ENCODE results near the gene CTSV.
A peak's percentile ranks its signal among the peaks of the same experiment; 100 is the strongest.
"Not testable (repeated sequence)": the region's sequence is repeated elsewhere in the genome, so short reads cannot be mapped to it uniquely, and the experiment has no call there.

CTSV gene

DNA sequence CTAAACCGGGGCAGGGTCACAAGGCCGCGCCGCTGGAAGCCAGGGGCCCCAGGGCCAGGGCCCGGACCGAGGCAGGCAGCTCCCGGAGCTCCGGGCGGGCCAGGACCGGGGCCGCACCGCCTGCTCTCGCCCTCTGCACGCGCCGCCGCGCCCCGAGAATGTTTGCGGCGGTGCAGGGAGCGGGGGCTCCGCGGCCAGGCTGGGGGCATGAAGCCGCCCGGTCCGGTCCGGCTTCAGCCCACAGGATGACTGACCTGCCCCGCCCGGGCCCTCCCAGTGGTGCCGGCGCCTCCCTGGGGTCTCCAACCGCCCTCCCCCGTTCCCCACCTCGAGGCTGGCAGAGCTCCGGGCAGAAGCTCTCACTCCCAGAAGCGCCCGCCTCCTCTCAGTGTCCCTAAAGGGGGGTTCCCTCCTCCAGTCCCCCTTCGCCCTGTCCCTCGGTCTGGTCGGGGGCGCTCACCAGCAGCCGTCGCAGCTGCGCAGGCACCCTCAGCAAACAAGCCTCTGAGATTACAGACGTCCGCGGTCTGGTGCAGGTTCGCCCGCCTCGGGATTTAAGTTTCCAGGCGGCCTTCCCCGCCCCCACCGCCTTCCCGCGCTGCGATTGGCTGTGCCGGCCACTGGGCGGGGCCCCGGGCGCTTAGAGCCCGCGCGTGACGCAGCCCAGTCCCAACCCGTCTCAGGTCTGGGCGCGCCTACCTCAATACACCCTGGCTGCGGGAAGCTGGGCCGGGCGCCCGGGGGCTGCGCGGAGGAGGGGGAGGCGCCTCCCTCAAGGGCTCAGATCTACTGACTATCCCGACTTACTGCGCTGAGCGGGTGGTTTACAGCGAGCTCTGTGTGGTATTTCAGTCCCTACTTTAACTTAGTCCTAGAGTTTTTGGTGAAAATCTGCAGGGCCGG lies at the start of gene CTSV:
Gene CTSV, minus strand, starts transcription at position 532 of the 903 bp plus-strand sequence. CDS start 1,099 bp downstream, outside the sequence.
- DNase-seq (ENCODE audit: low spot score), result peak; percentile 78
- Histone ChIP-seq H3K27ac (no peak within 1 kb of the TSS), H3K4me3 (peak within 1 kb of the TSS; percentile 68)
- TF ChIP-seq, protein P1, sequence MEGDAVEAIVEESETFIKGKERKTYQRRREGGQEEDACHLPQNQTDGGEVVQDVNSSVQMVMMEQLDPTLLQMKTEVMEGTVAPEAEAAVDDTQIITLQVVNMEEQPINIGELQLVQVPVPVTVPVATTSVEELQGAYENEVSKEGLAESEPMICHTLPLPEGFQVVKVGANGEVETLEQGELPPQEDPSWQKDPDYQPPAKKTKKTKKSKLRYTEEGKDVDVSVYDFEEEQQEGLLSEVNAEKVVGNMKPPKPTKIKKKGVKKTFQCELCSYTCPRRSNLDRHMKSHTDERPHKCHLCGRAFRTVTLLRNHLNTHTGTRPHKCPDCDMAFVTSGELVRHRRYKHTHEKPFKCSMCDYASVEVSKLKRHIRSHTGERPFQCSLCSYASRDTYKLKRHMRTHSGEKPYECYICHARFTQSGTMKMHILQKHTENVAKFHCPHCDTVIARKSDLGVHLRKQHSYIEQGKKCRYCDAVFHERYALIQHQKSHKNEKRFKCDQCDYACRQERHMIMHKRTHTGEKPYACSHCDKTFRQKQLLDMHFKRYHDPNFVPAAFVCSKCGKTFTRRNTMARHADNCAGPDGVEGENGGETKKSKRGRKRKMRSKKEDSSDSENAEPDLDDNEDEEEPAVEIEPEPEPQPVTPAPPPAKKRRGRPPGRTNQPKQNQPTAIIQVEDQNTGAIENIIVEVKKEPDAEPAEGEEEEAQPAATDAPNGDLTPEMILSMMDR (IDR thresholded peaks at IDR 0.05), result no peak

DNA sequence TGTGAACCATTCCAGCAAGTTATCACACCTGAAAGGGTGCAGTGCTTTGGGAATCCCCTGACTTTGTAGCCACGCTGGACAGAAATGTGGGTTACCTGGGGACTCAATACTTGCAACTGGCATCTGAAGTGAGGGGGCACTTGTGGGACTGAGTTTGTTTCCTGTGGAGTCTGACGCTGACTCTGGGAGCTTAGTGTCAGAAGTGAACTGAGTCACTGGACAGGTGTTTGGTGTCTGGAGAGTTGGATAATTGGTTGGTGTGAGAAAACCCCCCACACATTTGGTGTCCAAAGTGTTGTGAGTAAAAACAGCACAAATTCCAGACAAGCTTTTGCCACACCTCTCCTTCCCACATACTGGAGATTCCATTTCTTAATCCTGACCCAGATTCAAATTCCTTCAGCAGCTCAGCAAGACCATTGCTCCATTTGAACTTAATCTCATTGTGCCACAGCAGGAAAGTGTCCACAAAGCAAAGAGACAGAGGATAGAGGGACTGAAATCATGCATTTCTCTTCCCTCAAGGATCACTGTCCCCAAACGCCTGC lies 48.8 kb upstream of the CTSV start:
- not testable (repeated sequence) for H3K27ac ChIP-seq; DNase-seq (ENCODE audit: low spot score); H3K4me3 ChIP-seq

DNA sequence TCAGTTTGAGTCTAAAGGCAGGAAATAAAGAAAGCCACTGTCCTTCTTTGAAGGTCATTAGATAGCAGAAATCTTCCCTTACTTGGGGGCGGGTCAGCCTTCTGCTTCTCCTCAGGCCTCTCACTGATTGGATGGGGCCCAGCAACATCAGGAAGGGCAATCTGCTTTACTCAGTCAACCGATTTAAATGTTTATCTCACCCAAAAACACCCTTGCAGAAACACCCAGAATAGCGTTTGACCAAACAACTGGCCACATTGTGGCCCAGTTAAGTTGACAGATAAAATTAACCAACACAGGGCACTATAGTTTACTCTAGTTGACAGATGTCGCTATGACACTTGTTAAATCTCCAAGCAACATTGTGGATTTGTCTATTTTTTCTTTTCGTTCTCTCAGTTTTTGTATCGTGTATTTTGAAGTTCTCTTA lies 45.6 kb upstream of the CTSV start:
- H3K27ac ChIP-seq; H3K4me3 ChIP-seq; DNase-seq (ENCODE audit: low spot score): not testable (repeated sequence)

DNA sequence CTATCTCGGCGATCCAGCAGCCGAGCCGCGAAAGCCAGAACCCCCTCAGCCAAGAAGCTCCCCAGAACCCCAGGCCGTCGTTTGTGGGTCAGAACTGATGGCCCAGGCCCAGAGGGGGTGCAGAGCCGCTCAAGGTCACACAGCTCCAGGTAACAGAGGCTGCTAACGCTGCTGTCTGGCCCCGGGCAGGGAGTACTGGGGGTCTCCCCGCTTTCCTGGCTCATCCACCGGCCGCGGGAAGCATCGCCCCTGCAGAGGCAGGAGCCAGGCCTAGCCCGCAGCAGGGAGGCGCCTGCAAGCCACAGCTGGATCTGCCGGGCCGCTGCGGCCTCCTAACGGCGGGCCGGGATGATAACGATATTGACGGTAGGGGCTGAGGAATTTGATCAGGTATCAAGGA lies 39.4 kb upstream of the CTSV start:
- Histone ChIP-seq H3K4me3 (no peak overlapping the region), H3K27ac (no peak overlapping the region)
- DNase-seq (ENCODE audit: low spot score), result no peak
- TF ChIP-seq, protein P1 (IDR thresholded peaks at IDR 0.05), result no peak

DNA sequence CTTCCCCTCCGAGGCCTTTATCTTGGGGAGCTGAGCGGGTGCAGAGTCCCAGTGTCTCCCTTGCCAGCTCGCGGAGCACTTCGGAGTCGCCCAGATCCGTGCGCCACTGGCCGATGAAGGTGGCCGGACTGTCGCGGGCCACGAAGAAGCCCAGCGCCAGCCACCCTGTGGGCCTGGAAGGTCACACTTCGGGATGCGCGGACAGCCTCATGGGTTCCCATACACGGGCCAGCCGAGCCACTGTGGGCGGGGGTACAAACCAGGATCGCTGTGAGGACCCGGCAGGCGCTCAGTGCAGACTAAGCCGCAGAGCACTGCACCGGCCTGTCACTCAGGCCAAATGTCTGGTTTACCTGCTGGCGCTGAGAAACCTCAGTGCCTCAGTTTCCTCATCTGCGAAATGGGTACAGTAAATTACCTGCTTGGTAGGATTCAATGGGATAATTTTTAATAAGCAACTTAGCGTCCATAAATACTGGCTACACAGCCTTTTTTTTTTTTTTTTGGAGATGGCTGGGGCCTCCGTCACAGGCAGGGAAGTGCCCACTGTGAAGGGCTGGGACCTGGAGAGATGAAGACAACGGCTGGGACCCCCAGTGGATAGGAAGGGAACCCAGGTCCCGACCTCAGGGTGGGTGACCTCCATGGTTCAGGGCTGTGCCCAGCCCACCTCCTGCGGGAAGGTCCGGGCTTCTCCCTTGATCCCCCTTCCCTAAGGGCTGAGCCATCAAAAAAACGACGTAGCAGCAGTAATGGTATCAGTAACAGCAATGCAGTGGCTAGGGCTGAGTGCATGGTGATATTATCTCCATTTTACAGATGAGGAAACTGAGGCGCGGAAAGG lies 38.7 kb upstream of the CTSV start:
- no peak for DNase-seq (ENCODE audit: low spot score)
- TF ChIP-seq, protein P1 (IDR thresholded peaks at IDR 0.05), result no peak
- Histone ChIP-seq H3K27ac (no peak overlapping the region), H3K4me3 (no peak overlapping the region)

DNA sequence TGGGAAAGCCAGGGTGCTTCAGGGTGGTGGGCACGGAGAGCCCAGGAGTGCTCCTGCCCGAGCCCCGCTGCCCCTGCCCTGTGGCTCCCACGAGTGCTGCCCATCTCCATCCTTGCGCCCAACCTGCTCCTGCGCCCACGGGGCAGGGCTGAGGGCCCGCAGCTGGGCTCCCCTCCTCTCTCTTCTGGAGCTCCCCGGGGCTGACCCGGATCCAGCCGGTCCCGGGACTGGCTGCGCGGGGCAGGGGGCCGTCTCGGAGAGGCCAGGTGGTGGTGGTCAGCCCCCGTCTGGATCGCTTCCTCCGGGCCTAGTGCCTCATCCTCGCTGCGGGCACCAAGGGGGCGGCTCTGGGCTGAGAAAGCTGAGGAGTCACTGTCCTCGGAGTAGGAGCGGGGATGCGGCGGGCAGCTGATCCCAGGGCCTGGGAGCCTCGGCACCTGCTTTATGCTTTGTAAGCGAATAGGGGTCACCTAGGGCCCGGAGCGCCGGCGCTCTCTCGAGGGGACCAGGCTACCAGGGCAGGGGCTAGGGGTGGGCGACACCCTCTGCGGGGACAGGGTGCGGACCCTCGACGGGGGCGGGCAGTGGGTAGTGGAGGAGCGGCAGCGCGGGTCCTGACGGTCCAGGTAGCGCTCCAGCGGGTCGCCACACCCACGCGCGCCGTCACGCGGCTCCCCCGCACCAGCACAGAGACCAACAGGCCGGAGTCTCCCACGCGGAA lies 37.9 kb upstream of the CTSV start:
- not testable (repeated sequence) for DNase-seq (ENCODE audit: low spot score); H3K27ac ChIP-seq; H3K4me3 ChIP-seq

DNA sequence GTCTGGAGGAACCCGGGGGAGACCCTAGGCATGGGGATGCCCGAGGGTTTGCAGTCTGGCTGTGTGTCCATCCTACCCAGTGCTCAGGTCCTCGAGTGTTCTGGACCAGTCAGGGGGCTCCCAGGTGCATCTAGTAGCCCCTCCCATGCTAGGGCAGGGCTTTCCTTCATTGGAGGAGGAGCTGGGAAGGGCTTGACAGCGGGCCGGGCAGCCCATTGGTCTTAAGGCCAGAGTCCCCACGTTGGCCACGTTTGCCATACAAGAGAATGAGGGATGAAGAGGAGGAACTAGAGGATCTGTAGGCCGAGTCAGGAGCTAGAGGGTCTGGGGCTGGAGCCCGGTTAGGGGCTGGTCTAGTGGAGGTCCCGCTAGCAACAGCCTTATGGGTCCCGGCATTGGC lies 37.3 kb upstream of the CTSV start:
- TF ChIP-seq, protein P1 (IDR thresholded peaks at IDR 0.05), result no peak
- Histone ChIP-seq H3K4me3 (no peak overlapping the region), H3K27ac (no peak overlapping the region)
- DNase-seq (ENCODE audit: low spot score), result no peak

All from coronary artery (tissue), 2 donors.